PFSK-1 (cell line): Measurements from ENCODE around the gene DDX46.

Experiments used
- POLR2AphosphoS5 ChIP-seq: IDR thresholded peaks from 2 replicates; pipeline ENCODE4 v1.6.1; 2012; ENCODE audit warnings: low read depth, mild to moderate bottlenecking, control low read depth, low read length, moderate library complexity
- SIN3A ChIP-seq: IDR thresholded peaks from 2 replicates; pipeline ENCODE4 v1.6.1; 2012; ENCODE audit warnings: mild to moderate bottlenecking, low read length, moderate library complexity, borderline replicate concordance; ENCODE audit not compliant: insufficient read depth
- TF ChIP-seq, protein P1 (sequence below), 2 experiments: IDR thresholded peaks; 2 replicates each; pipeline versions ENCODE4 v1.6.1 to v1.8.0; 2011 to 2012; ENCODE audit warnings: low read depth in 2 of 2, low read length in 2 of 2, control low read depth in 1 of 2, inconsistent platforms in 1 of 2, mild to moderate bottlenecking in 1 of 2, moderate library complexity in 1 of 2; ENCODE audit not compliant: insufficient read depth in 1 of 2

DNA sequence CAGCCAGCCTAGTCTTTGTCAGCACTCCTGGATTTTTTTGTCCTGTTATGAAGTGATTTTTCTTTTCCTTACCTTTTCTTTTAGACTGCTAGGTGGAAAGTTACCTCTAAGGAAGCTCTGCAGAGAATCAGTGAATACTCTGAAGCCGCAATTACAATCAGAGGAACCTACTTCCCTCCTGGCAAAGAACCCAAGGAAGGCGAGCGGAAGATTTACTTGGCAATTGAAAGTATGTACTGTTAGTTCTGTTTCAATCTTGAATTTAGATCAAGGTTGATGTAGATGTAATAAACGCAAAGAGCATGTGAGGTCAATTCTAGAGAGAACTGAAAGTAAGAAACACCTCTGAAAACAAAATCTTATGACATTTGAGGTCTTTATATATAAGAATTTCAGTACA, 60.2 kb downstream of the DDX46 start:
- no peak for TF ChIP-seq POLR2AphosphoS5
- TF ChIP-seq, protein P1, sequence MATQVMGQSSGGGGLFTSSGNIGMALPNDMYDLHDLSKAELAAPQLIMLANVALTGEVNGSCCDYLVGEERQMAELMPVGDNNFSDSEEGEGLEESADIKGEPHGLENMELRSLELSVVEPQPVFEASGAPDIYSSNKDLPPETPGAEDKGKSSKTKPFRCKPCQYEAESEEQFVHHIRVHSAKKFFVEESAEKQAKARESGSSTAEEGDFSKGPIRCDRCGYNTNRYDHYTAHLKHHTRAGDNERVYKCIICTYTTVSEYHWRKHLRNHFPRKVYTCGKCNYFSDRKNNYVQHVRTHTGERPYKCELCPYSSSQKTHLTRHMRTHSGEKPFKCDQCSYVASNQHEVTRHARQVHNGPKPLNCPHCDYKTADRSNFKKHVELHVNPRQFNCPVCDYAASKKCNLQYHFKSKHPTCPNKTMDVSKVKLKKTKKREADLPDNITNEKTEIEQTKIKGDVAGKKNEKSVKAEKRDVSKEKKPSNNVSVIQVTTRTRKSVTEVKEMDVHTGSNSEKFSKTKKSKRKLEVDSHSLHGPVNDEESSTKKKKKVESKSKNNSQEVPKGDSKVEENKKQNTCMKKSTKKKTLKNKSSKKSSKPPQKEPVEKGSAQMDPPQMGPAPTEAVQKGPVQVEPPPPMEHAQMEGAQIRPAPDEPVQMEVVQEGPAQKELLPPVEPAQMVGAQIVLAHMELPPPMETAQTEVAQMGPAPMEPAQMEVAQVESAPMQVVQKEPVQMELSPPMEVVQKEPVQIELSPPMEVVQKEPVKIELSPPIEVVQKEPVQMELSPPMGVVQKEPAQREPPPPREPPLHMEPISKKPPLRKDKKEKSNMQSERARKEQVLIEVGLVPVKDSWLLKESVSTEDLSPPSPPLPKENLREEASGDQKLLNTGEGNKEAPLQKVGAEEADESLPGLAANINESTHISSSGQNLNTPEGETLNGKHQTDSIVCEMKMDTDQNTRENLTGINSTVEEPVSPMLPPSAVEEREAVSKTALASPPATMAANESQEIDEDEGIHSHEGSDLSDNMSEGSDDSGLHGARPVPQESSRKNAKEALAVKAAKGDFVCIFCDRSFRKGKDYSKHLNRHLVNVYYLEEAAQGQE (IDR thresholded peaks at IDR 0.05; ENCODE audit: insufficient read depth in 1 of 2, low read depth in 2 of 2, low read length in 2 of 2): no peak
- TF ChIP-seq SIN3A: no peak
